Activated T-helper 2 cell treated with anti-CD3 and anti-CD28 coated beads, Interferon-gamma antibody, Interleukin-2, Interleukin-4, amounts not matched to agents 10 μg/mL and 5 μg/mL and 100 μg/mL, durations not matched to agents 14 hours and 24 hours and 36 hours (primary cell): Measurements from ENCODE around the gene ZCCHC10. TPM values are rescaled to one million over a fixed set of nuclear protein-coding genes. Genes with fewer than 3 reads are reported as not detected.

Experiments
- DNase-seq: peaks from one replicate; pipeline ENCODE4 v3.0.0; 2021; ENCODE audit warnings: low spot score
- H3K27ac Mint-ChIP-seq: one replicate; pipeline ENCODE4 v1.8.0; 2021; ENCODE audit warnings: mixed read lengths
- H3K27me3 Mint-ChIP-seq: one replicate; pipeline ENCODE4 v1.8.0; 2021; ENCODE audit warnings: low read depth, mixed read lengths
- H3K36me3 Mint-ChIP-seq: one replicate; pipeline ENCODE4 v1.8.0; 2021; ENCODE audit warnings: low read depth, mixed read lengths
- H3K4me1 Mint-ChIP-seq: one replicate; pipeline ENCODE4 v1.8.0; 2021; ENCODE audit warnings: low read depth, mixed read lengths
- H3K4me3 Mint-ChIP-seq: one replicate; pipeline ENCODE4 v1.8.0; 2021; ENCODE audit warnings: low read depth, mild to moderate bottlenecking, moderate library complexity, mixed read lengths
- H3K9me3 Mint-ChIP-seq: one replicate; pipeline ENCODE4 v1.8.0; 2021; ENCODE audit warnings: mixed read lengths
- intact Hi-C: fragments of 100-400 bp; cut with micrococcal nuclease; formaldehyde crosslinking; loops from one replicate; pipeline ENCODE4 v1.15.1; 2023
- total RNA-seq: library from RNA; stranded (reverse); gene quantifications from 2 replicates; pipeline ENCODE4 v1.2.3, GENCODE V29; 2022

ZCCHC10 gene
- total RNA-seq: 35.7 and 39.3 TPM in 2 replicates

DNA sequence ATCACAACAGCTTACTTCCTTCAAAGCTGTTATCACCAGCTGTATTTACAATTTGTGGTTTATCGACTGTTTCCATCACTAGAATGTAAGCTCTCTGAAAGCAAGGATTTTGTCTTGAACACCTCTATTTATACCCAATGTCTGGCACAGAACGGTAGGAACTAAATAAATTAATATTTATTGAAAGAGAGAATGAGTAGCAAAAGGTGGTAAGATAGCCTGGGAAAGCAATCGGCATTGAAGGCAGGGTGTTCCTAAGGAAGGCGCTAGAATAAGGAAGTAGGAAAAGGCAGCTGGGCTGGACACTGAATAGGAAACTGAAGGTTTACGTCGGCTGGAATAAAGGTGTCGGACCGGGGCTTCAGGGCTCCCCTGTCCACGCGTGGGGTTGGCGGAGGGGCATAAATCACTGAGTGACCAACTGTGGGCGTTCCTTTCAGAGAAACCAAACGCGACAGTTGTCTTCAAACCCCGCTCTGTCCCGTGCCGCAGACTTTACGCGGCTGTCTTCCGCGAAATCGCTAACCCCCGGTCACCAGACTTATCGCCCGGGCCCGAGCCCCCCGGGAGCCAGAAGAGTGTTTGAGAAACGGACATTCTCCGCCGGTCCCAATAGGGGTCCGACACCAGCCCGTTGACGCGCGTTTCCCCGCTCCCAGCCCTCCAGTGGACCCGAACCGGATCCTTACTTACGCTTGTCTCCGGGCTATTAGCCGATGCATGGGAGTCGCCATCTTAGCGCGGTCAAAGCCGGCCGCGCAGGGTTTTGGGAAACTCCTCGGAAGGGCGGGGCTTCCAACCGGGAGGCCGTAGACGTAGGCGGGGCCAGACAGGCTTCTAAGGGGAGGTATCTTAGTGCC lies at the start of gene ZCCHC10:
Gene ZCCHC10 (minus strand): TSS at position 746 of the 860 bp plus-strand sequence. CDS start 12 bp downstream, at position 734.
- H3K4me1 Mint-ChIP-seq: peaks cover 11% of the 10 kb centered on the region
- intact Hi-C loops: loop anchor here (1.0 kb wide), 2 partner anchors 25 to 63 kb away; partner anchors contain the start of gene AFF4
- peak within 1 kb of the TSS; percentile 92 for H3K4me3 Mint-ChIP-seq
- H3K27ac Mint-ChIP-seq: peak within 1 kb of the TSS; percentile 87
- no peaks in the 10 kb centered on the region for H3K27me3 Mint-ChIP-seq
- peaks cover 25% of the 10 kb centered on the region for H3K36me3 Mint-ChIP-seq
- no peaks in the 10 kb centered on the region for H3K9me3 Mint-ChIP-seq
- DNase-seq: peak; percentile 89

DNA sequence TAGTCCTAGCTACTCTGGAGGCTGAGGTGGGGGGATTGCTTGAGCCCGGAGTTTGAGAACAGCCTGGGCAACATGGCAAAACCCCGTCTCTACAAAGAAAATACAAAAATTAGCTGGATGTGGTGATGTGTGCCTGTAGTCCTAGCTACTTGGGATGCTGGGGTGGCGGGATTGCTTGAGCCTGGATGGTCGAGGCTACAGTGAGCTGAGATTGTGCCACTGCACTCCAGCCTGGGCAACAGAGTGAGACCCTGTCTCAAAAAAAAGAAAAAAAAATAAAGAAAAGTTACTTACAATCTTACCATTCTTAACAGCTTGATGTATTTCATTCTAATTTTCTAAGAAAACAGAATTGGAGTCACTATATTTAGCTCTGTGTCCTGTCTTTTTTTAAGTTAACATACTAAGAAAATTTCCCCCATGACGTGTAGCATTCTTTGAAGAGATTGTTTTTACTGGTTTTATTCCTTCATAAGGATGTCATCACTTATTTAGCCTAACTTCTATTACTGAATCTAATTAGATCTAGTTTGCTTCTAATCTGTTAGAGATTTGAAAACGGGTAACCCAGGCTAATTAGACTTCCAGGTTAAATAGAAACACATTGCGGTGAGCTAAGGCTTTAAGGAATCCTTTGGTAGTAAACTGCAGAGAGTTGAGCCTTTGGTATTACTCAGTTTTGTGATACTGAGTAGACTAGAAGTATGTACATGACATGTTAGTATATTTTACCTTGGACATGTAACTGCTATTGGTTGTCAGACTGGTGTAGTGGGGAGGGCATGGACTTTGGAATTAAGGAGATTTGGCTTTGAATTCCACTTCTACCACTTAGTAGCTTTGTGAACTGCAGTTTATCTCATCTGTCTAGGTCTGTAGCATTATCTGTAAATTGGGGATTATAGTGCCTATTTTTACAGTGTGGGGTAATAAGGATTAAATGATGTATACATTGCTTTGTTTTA lies 49.5 kb upstream of the ZCCHC10 start:
- Mint-ChIP-seq H3K9me3 (no peaks in the 10 kb centered on the region), H3K27me3 (no peaks in the 10 kb centered on the region), H3K27ac (no peak overlapping the region), H3K36me3 (peaks cover 73% of the 10 kb centered on the region), H3K4me3 (no peak overlapping the region), H3K4me1 (peaks cover 25% of the 10 kb centered on the region)
- intact Hi-C loops: no loop called here
- no peak for DNase-seq

- Mint-ChIP-seq H3K27ac (no peak overlapping the region), H3K4me3 (no peak overlapping the region), H3K27me3 (no peaks in the 10 kb centered on the region), H3K4me1 (peaks cover 17% of the 10 kb centered on the region), H3K9me3 (no peaks in the 10 kb centered on the region), H3K36me3 (peaks cover 82% of the 10 kb centered on the region)
- no peak for DNase-seq
- intact Hi-C loops: no loop called here
Measured at GRCh38 chr5:133072021-133072420, 45.7 kb upstream of the ZCCHC10 start.

- Mint-ChIP-seq H3K4me3 (no peak overlapping the region), H3K27ac (no peak overlapping the region), H3K36me3 (peaks cover 68% of the 10 kb centered on the region), H3K27me3 (no peaks in the 10 kb centered on the region), H3K9me3 (no peaks in the 10 kb centered on the region), H3K4me1 (peaks cover 24% of the 10 kb centered on the region)
- intact Hi-C loops: no loop called here
- DNase-seq: no peak
Measured at GRCh38 chr5:133066045-133066444, 39.7 kb upstream of the ZCCHC10 start.

GRCh38 chr5:133065471-133065870 lies 39.1 kb upstream of the ZCCHC10 start:
- H3K4me1 Mint-ChIP-seq: peaks cover 22% of the 10 kb centered on the region
- intact Hi-C loops: no loop called here
- H3K27me3 Mint-ChIP-seq: no peaks in the 10 kb centered on the region
- no peaks in the 10 kb centered on the region for H3K9me3 Mint-ChIP-seq
- no peak for DNase-seq
- H3K27ac Mint-ChIP-seq: no peak overlapping the region
- H3K4me3 Mint-ChIP-seq: no peak overlapping the region
- peaks cover 64% of the 10 kb centered on the region for H3K36me3 Mint-ChIP-seq

GRCh38 chr5:133063965-133064364 lies 37.6 kb upstream of the ZCCHC10 start:
- DNase-seq: no peak
- Mint-ChIP-seq H3K9me3 (no peaks in the 10 kb centered on the region), H3K4me3 (no peak overlapping the region), H3K27ac (no peak overlapping the region), H3K27me3 (no peaks in the 10 kb centered on the region), H3K36me3 (peaks cover 56% of the 10 kb centered on the region), H3K4me1 (peaks cover 24% of the 10 kb centered on the region)
- intact Hi-C loops: no loop called here

GRCh38 chr5:133062276-133062675 lies 35.9 kb upstream of the ZCCHC10 start:
- Mint-ChIP-seq H3K27me3 (no peaks in the 10 kb centered on the region), H3K27ac (peak overlapping the region; percentile 3), H3K4me3 (no peak overlapping the region), H3K4me1 (peaks cover 26% of the 10 kb centered on the region), H3K36me3 (peaks cover 39% of the 10 kb centered on the region), H3K9me3 (no peaks in the 10 kb centered on the region)
- intact Hi-C loops: no loop called here
- DNase-seq: no peak

DNA sequence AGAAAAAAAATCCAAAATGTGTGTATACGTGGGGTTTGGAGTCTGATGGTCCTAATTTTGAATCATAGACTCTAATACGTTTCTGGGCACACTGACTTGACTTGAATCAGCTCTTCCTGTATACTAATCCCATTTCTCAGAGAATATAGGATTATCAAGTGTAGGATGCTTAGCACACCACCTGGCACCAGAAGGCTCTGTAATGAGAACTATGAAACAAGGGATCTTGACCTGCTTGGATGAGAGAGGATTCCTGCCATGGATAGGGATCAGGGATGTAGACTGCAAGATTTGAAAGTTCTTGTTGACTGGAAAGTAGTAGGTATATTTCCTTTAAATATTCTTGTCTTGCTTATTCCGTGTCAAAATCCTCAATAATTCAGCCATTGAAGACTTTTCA lies 33.3 kb upstream of the ZCCHC10 start:
- H3K4me3 Mint-ChIP-seq: no peak overlapping the region
- no peak for DNase-seq
- H3K9me3 Mint-ChIP-seq: no peaks in the 10 kb centered on the region
- intact Hi-C loops: loop anchor here (10.0 kb wide), 1 partner anchor 565 kb away; the partner anchor contains the start of gene IRF1
- no peaks in the 10 kb centered on the region for H3K27me3 Mint-ChIP-seq
- H3K4me1 Mint-ChIP-seq: peaks cover 35% of the 10 kb centered on the region
- no peak overlapping the region for H3K27ac Mint-ChIP-seq
- peaks cover 34% of the 10 kb centered on the region for H3K36me3 Mint-ChIP-seq

DNA sequence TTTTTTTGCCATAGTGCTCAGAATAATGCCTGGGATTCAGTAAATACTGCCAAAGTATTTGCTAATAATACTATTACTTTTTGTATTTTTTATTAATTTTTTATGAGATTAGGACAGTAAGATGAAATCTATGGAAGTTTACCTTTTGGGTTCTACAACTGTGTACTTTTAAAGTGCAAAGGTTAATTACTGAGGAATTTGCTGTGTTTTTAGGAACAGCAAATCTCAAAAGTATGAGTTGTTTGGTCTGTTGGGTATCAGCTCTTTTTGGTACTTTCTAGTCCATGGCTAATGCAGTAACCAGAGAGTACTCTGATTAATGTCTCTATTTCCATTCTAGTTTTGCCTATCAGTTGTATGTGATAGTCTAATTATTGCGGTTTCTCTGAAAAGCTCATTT lies 30.5 kb upstream of the ZCCHC10 start:
- intact Hi-C loops: loop anchor here (10.0 kb wide), 1 partner anchor 562 kb away; the partner anchor contains the start of gene IRF1
- H3K27me3 Mint-ChIP-seq: no peaks in the 10 kb centered on the region

DNA sequence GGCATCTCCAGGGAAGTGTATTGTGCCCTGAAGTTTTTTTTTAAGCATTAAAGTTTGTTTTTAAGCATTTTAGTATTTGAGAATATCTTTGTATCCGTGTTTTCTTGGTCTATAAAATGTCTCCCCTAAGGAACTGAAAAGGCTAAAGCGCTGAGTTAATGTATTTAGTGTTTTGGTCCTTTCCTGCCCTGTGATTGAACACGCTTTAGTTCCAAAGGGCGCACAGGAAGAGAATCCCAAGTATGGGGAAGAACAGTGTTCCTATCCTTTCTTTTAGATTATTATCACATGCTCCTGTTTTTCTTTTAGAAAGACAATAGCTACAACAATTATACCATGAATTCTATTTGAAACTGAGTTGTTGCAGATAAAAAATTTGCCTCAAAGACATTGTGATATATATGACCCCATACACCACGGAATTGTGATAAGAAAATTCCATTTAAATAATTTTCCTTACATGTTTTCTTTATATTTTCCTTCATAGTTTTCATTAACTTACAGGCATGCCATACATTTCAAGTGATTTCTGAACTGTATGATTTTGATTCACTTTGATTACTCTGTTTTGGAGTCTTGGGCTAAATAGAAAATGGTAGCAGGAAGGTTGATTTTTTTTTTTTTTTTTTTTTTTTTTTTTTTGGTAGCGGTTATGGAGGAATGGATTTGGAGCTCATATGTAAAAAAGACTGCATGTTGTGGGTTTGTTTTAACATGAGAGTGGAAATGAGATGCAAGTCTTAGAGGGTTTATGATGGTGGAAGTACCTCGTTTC lies 28.5 kb upstream of the ZCCHC10 start:
- Mint-ChIP-seq H3K4me3 (peak overlapping the region; percentile 42), H3K9me3 (no peaks in the 10 kb centered on the region), H3K27ac (peak overlapping the region; percentile 35), H3K36me3 (peaks cover 41% of the 10 kb centered on the region), H3K4me1 (peaks cover 33% of the 10 kb centered on the region), H3K27me3 (no peaks in the 10 kb centered on the region)
- DNase-seq: no peak
- intact Hi-C loops: loop anchor here (10.0 kb wide), 1 partner anchor 560 kb away; the partner anchor contains the start of gene IRF1

More for the DNA sequence above, 30.5 kb upstream of the ZCCHC10 start:
- no peaks in the 10 kb centered on the region for H3K9me3 Mint-ChIP-seq
- no peak overlapping the region for H3K27ac Mint-ChIP-seq
- H3K36me3 Mint-ChIP-seq: peaks cover 45% of the 10 kb centered on the region
- peaks cover 28% of the 10 kb centered on the region for H3K4me1 Mint-ChIP-seq
- DNase-seq: no peak
- H3K4me3 Mint-ChIP-seq: no peak overlapping the region

DNA sequence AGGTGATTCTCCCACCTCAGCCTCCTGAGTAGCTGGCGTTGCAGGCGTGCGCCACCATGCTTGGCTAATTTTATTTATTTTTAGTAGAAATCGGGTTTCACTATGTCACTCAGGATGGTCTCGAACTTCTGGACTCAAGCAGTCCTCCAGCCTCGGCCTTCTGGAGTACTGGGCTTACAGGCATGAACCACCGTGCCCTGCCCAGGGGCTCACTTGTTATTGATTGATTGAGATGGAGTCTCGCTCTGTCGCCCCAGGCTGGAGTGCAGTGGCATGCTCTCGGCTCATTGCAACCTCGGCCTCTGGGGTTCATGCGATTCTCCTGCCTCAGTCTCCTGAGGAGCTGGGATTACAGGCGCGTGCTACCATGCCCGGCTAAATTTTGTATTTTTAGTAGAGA lies 27.1 kb upstream of the ZCCHC10 start:
- Mint-ChIP-seq H3K4me1 (peaks cover 35% of the 10 kb centered on the region), H3K27me3 (no peaks in the 10 kb centered on the region), H3K36me3 (peaks cover 37% of the 10 kb centered on the region), H3K9me3 (no peaks in the 10 kb centered on the region), H3K27ac (no peak overlapping the region), H3K4me3 (peak overlapping the region; percentile 84)
- no peak for DNase-seq
- intact Hi-C loops: loop anchor here (10.0 kb wide), 1 partner anchor 559 kb away; the partner anchor contains the start of gene IRF1
